GM18499 (cell line): ENCODE measurements around the gene ADAMTSL4.
"Not testable (repeated sequence)": the region's sequence is repeated elsewhere in the genome, so short reads cannot be mapped to it uniquely, and the experiment has no call there.

ENCODE experiments used
- ATAC-seq: cut with Tn5 transposase; IDR thresholded peaks from one replicate; pipeline ENCODE4 v1.9.1; 2021; ENCODE audit warnings: moderate number of reproducible peaks; ENCODE audit not compliant: insufficient read depth, unreplicated experiment

Gene ADAMTSL4

GRCh38 chr1:150565240-150565991, 16.2 kb downstream of the ADAMTSL4 start:
- not testable (repeated sequence) for ATAC-seq

GRCh38 chr1:150566589-150567340, 17.6 kb downstream of the ADAMTSL4 start:
- no peak for ATAC-seq

- ATAC-seq, result no peak
These were observed 18.1 kb downstream of the ADAMTSL4 start for GRCh38 chr1:150567341-150567716.

GRCh38 chr1:150567717-150568593, 18.7 kb downstream of the ADAMTSL4 start:
- ATAC-seq, result no peak

- ATAC-seq, result no peak
These were observed 19.4 kb downstream of the ADAMTSL4 start for GRCh38 chr1:150568594-150568966.

GRCh38 chr1:150572918-150573647, 23.9 kb downstream of the ADAMTSL4 start:
- ATAC-seq, result no peak

- not testable (repeated sequence) for ATAC-seq
These were observed 24.5 kb downstream of the ADAMTSL4 start for GRCh38 chr1:150573648-150574071.

- no peak for ATAC-seq
These were observed 25.3 kb downstream of the ADAMTSL4 start for GRCh38 chr1:150574260-150575071.

GRCh38 chr1:150575072-150575489, 25.9 kb downstream of the ADAMTSL4 start:
- ATAC-seq, result no peak

GRCh38 chr1:150575518-150576366, 26.5 kb downstream of the ADAMTSL4 start:
- no peak for ATAC-seq

- no peak for ATAC-seq
These were observed 27.1 kb downstream of the ADAMTSL4 start for GRCh38 chr1:150576367-150576711.

GRCh38 chr1:150576794-150577556, 27.8 kb downstream of the ADAMTSL4 start:
- no peak for ATAC-seq

GRCh38 chr1:150577557-150578271, 28.5 kb downstream of the ADAMTSL4 start:
- ATAC-seq, result no peak

GRCh38 chr1:150578272-150579109, 29.3 kb downstream of the ADAMTSL4 start:
- ATAC-seq, result no peak

GRCh38 chr1:150579110-150579944, 30.1 kb downstream of the ADAMTSL4 start, which contains the start of gene MCL1:
Gene MCL1, minus strand, starts transcription at chr1:150579610. Its CDS starts 80 bp downstream, at chr1:150579530.
- ATAC-seq, result peak; percentile 73
